Neural cell (in vitro differentiated cells): Measurements from ENCODE around the gene RNF213. TPM values are rescaled to one million over a fixed set of nuclear protein-coding genes. Genes with fewer than 3 reads are reported as not detected.

Source experiments
- H2AFZ ChIP-seq: fragments of 200-600, 300-800 bp; sonication (generic), shearing (Covaris generic); 2 replicates; pipeline ENCODE4 v1.6.0; 2014; ENCODE audit warnings: low read depth, mild to moderate bottlenecking, antibody characterized with exemption, low read length, moderate library complexity
- H3F3A ChIP-seq: fragments of 200-600 bp; shearing (Covaris generic); 2 replicates; pipeline ENCODE4 v1.6.1; 2016; ENCODE audit warnings: mild to moderate bottlenecking, moderate library complexity, mixed read lengths, antibody characterized with exemption, low read length; ENCODE audit not compliant: insufficient read depth, poor library complexity, severe bottlenecking
- H3K27ac ChIP-seq: fragments of 200-600, 300-800 bp; sonication (generic), shearing (Covaris generic); 2 replicates; pipeline ENCODE4 v1.5.1; 2014; ENCODE audit warnings: mild to moderate bottlenecking, low read length, moderate library complexity
- H3K27me3 ChIP-seq: fragments of 300-800, 200-600 bp; sonication (generic), shearing (Covaris generic); 2 replicates; pipeline ENCODE4 v1.6.0; 2014; ENCODE audit warnings: mild to moderate bottlenecking, low read depth, low read length, moderate library complexity; ENCODE audit not compliant: insufficient read depth
- H3K36me3 ChIP-seq: fragments of 300-800, 200-600 bp; sonication (generic), shearing (Covaris generic); 2 replicates; pipeline ENCODE4 v1.5.1; 2014; ENCODE audit warnings: mild to moderate bottlenecking, antibody characterized with exemption, low read length, moderate library complexity; ENCODE audit not compliant: insufficient read depth
- H3K4me2 ChIP-seq: fragments of 300-800, 200-600 bp; sonication (generic), shearing (Covaris generic); 2 replicates; pipeline ENCODE4 v1.6.0; 2014; ENCODE audit warnings: mild to moderate bottlenecking, low read length
- H3K4me3 ChIP-seq: fragments of 300-800, 200-600 bp; sonication (generic), shearing (Covaris generic); 2 replicates; pipeline ENCODE4 v1.5.1; 2014; ENCODE audit warnings: mild to moderate bottlenecking, low read length, moderate library complexity
- H3K79me2 ChIP-seq: fragments of 200-600 bp; shearing (Covaris generic); replicated peaks from 2 replicates; pipeline ENCODE4 v1.6.0; 2014; ENCODE audit warnings: mild to moderate bottlenecking, low read length, moderate library complexity; ENCODE audit not compliant: insufficient read depth
- H3K9ac ChIP-seq: fragments of 300-800, 200-600 bp; sonication (generic), shearing (Covaris generic); 2 replicates; pipeline ENCODE4 v1.6.1; 2016; ENCODE audit warnings: mild to moderate bottlenecking, low read length, mixed read lengths
- H3K9me2 ChIP-seq: fragments of 200-600 bp; shearing (Covaris generic); 2 replicates; pipeline ENCODE4 v1.6.1; 2016; ENCODE audit warnings: mild to moderate bottlenecking, low read length, mixed read lengths; ENCODE audit not compliant: insufficient read depth
- H3K9me3 ChIP-seq: fragments of 200-600, 300-800 bp; sonication (generic), shearing (Covaris generic); 2 replicates; pipeline ENCODE4 v1.6.1; 2016; ENCODE audit warnings: mild to moderate bottlenecking, mixed run types, low read length, moderate library complexity, mixed read lengths
- H4K20me1 ChIP-seq: fragments of 200-600 bp; shearing (Covaris generic); 2 replicates; pipeline ENCODE4 v1.6.1; 2016; ENCODE audit warnings: mild to moderate bottlenecking, mixed run types; ENCODE audit not compliant: insufficient read depth
- CTCF ChIP-seq: fragments of 450-650 bp; IDR thresholded peaks from 2 replicates; pipeline ENCODE4 v1.5.1; 2014; ENCODE audit warnings: antibody characterized with exemption, mild to moderate bottlenecking, moderate library complexity; ENCODE audit not compliant: poor library complexity, severe bottlenecking
- EP300 ChIP-seq: fragments of 450-650 bp; conservative IDR thresholded peaks from 2 replicates; pipeline ENCODE4 v1.6.1; 2014; ENCODE audit warnings: antibody characterized with exemption, mild to moderate bottlenecking, moderate library complexity; ENCODE audit not compliant: poor library complexity, severe bottlenecking
- EZH2 ChIP-seq: fragments of 200-600, 300-800 bp; shearing (Covaris generic), sonication (generic); IDR thresholded peaks from 2 replicates; pipeline ENCODE4 v1.6.1; 2014; ENCODE audit warnings: antibody characterized with exemption, low read length, borderline replicate concordance, mild to moderate bottlenecking; ENCODE audit not compliant: insufficient read depth, poor library complexity, severe bottlenecking
- MXI1 ChIP-seq: fragments of 450-650 bp; conservative IDR thresholded peaks from 2 replicates; pipeline ENCODE4 v1.6.1; 2014; ENCODE audit warnings: antibody characterized with exemption, mild to moderate bottlenecking; ENCODE audit not compliant: poor library complexity, severe bottlenecking
- POLR2AphosphoS5 ChIP-seq: IDR thresholded peaks from 2 replicates; pipeline ENCODE4 v1.6.1; 2012
- RAD21 ChIP-seq: fragments of 450-650 bp; conservative IDR thresholded peaks from 2 replicates; pipeline ENCODE4 v1.6.1; 2014; ENCODE audit warnings: antibody characterized with exemption, mild to moderate bottlenecking, moderate library complexity
- REST ChIP-seq: IDR thresholded peaks from 2 replicates; pipeline ENCODE4 v1.6.1; 2012; ENCODE audit warnings: borderline replicate concordance
- SMC3 ChIP-seq: fragments of 450-650 bp; conservative IDR thresholded peaks from 2 replicates; pipeline ENCODE4 v1.6.1; 2014; ENCODE audit warnings: antibody characterized with exemption, mild to moderate bottlenecking, moderate library complexity; ENCODE audit not compliant: poor library complexity
- TAF1 ChIP-seq: IDR thresholded peaks from 2 replicates; pipeline ENCODE4 v1.6.1; 2012; ENCODE audit warnings: low read depth
- polyA plus RNA-seq: library from polyadenylated mRNA; depleted of rRNA; stranded (reverse); fragments of >200 nt; gene quantifications from 2 replicates; pipeline ENCODE4 v1.2.3, GENCODE V29; 2014

RNF213 gene
- polyA plus RNA-seq, 1 donor from 2014 or later = 1.5 TPM

GRCh38 chr17:80227156-80227555 lies 33.5 kb upstream of the RNF213 start:
- Histone ChIP-seq H3F3A (no peaks in the 10 kb centered on the region), H3K9me3 (no peaks in the 10 kb centered on the region), H3K4me2 (no peak overlapping the region), H3K9ac (no peak overlapping the region), H3K79me2 (no peaks in the 10 kb centered on the region), H3K4me3 (no peak overlapping the region), H3K36me3 (no peaks in the 10 kb centered on the region), H2AFZ (no peak overlapping the region), H4K20me1 (no peaks in the 10 kb centered on the region), H3K9me2 (no peaks in the 10 kb centered on the region), H3K27me3 (no peaks in the 10 kb centered on the region), H3K27ac (no peak overlapping the region)
- TF ChIP-seq TAF1 = no peak
- no peak for TF ChIP-seq RAD21
- no peak for TF ChIP-seq POLR2AphosphoS5
- no peak for TF ChIP-seq SMC3
- no peak for TF ChIP-seq EP300
- TF ChIP-seq EZH2 = no peak
- no peak for TF ChIP-seq REST
- TF ChIP-seq MXI1 = no peak
- no peak for TF ChIP-seq CTCF

- no peaks in the 10 kb centered on the region for H3K9me2 ChIP-seq
- H3K9me3 ChIP-seq = no peaks in the 10 kb centered on the region
- H3K79me2 ChIP-seq = no peaks in the 10 kb centered on the region
- TF ChIP-seq EZH2 (no peak), POLR2AphosphoS5 (no peak), REST (no peak)
- no peak overlapping the region for H3K27ac ChIP-seq
- H3K36me3 ChIP-seq = no peaks in the 10 kb centered on the region
- H3K4me2 ChIP-seq = no peak overlapping the region
- H3K4me3 ChIP-seq = no peak overlapping the region
- no peak overlapping the region for H3K9ac ChIP-seq
- H3F3A ChIP-seq = no peaks in the 10 kb centered on the region
- no peaks in the 10 kb centered on the region for H4K20me1 ChIP-seq
- H3K27me3 ChIP-seq = no peaks in the 10 kb centered on the region
- H2AFZ ChIP-seq = no peak overlapping the region
These were observed 33.0 kb upstream of the RNF213 start for GRCh38 chr17:80227666-80228065.
